HepG2 (cell line): ENCODE measurements around the gene BRIP1. TPM values are rescaled to one million over a fixed set of nuclear protein-coding genes. Genes with fewer than 3 reads are reported as not detected.
A peak's percentile ranks its signal among the peaks of the same experiment; 100 is the strongest.

Experiments
- ATAC-seq: fragments of 200-7000 bp; cut with Tn5 transposase; 3 replicates; pipeline ENCODE4 v1.9.1; 2020; ENCODE audit warnings: mild to moderate bottlenecking, moderate library complexity
- BruUV-seq: library from RNA; stranded (reverse); fragments of 400-500 nt; replicated peaks from 2 replicates; lab custom pipeline; 2021; lab: Mats Ljungman, UMichigan
- CTCF ChIA-PET: fragments of 300-600 bp; formaldehyde crosslinking; extraction: SDS; loops from one replicate; lab custom pipeline; 2021; ENCODE audit warnings: low total read pairs, inconsistent platforms, low intra/inter-chr PET ratio; lab: Yijun Ruan, JAX
- POLR2A ChIA-PET: fragments of 350-600 bp; sonication (Branson Sonifier 250); formaldehyde crosslinking; loops from one replicate; lab custom pipeline; 2020; ENCODE audit warnings: antibody characterized with exemption, inconsistent platforms; lab: Yijun Ruan, JAX
- DNase-seq: peaks from one replicate; pipeline ENCODE4 v3.0.0-alpha.2; 2015; ENCODE audit warnings: low spot score
- FAIRE-seq: peaks from 3 replicates; lab custom pipeline; 2011; peaks lifted over from hg19 to GRCh38; lab: Jason Lieb, UNC
- H2AFZ ChIP-seq: one replicate; pipeline ENCODE4 v1.6.1; 2011; ENCODE audit warnings: low read length, inconsistent platforms
- H3K27ac ChIP-seq: fragments of 300-600 bp; 3 replicates; pipeline ENCODE4 v1.8.0; 2011; ENCODE audit warnings: mixed run types, mild to moderate bottlenecking, mixed read lengths, low read length, inconsistent platforms; ENCODE audit not compliant: insufficient read depth; ENCODE audit errors: extremely low read length
- H3K27me3 ChIP-seq, 2 experiments: fragments of 200-600 bp in 1 of 2; 2 replicates in 1 of 2; 3 replicates in 1 of 2; pipeline versions ENCODE4 v1.6.0 to v1.8.0; 2011; ENCODE audit warnings: low read length in 2 of 2, mild to moderate bottlenecking in 2 of 2, moderate library complexity in 2 of 2, inconsistent platforms in 1 of 2; ENCODE audit not compliant: insufficient read depth in 2 of 2, control insufficient read depth in 1 of 2
- H3K36me3 ChIP-seq, 2 experiments: fragments of 200-600 bp in 1 of 2; replicated peaks in 1 of 2; 2 replicates in 1 of 2; 3 replicates in 1 of 2; pipeline versions ENCODE4 v1.5.1 to v1.8.0; 2011; ENCODE audit warnings: low read length in 2 of 2, inconsistent platforms in 1 of 2; ENCODE audit not compliant: insufficient read depth in 2 of 2, control insufficient read depth in 1 of 2
- H3K4me1 ChIP-seq: 2 replicates; pipeline ENCODE4 v1.5.1; 2012; ENCODE audit warnings: low read length, inconsistent platforms; ENCODE audit not compliant: insufficient read depth
- H3K4me2 ChIP-seq: 2 replicates; pipeline ENCODE4 v1.6.0; 2011; ENCODE audit warnings: low read depth, low read length, inconsistent platforms
- H3K4me3 ChIP-seq, 3 experiments: fragments of 200-600 bp in 1 of 3; sonication (generic), shearing (Covaris generic) in 1 of 3; replicated peaks in 1 of 3; 2 replicates each; pipeline ENCODE4 v1.5.1; 2011 to 2016; ENCODE audit warnings: low read length in 3 of 3, inconsistent platforms in 2 of 3, low read depth in 2 of 3, mild to moderate bottlenecking in 2 of 3, control low read depth in 1 of 3, mixed read lengths in 1 of 3; ENCODE audit not compliant: insufficient read depth in 1 of 3
- H3K79me2 ChIP-seq: one replicate; pipeline ENCODE4 v1.6.1; 2011; ENCODE audit warnings: low read length, inconsistent platforms; ENCODE audit not compliant: insufficient read depth
- H3K9ac ChIP-seq: 2 replicates; pipeline ENCODE4 v1.6.0; 2011; ENCODE audit warnings: mild to moderate bottlenecking, low read depth, low read length, inconsistent platforms; ENCODE audit not compliant: insufficient read depth
- H3K9me3 ChIP-seq: 2 replicates; pipeline ENCODE4 v1.5.1; 2012; ENCODE audit warnings: mild to moderate bottlenecking, low read length
- H4K20me1 ChIP-seq: 2 replicates; pipeline ENCODE4 v1.6.0; 2011; ENCODE audit warnings: inconsistent platforms, mild to moderate bottlenecking, low read length, moderate library complexity; ENCODE audit not compliant: insufficient read depth
- ATAD3A ChIP-seq: sonication (generic); formaldehyde crosslinking; IDR thresholded peaks from 2 replicates; pipeline ENCODE4 v1.4.0; 2020; ENCODE audit warnings: missing genetic modification reagents
- BRD4 ChIP-seq: sonication (generic); formaldehyde crosslinking; IDR thresholded peaks from 2 replicates; pipeline ENCODE4 v1.4.0; 2020; ENCODE audit warnings: missing genetic modification reagents
- CREM ChIP-seq, 2 experiments: sonication (generic) in 1 of 2; formaldehyde crosslinking in 1 of 2; IDR thresholded peaks; 2 replicates each; pipeline versions ENCODE4 v1.4.0 to v1.6.1; 2016 to 2020; ENCODE audit warnings: antibody characterized with exemption in 1 of 2, mild to moderate bottlenecking in 1 of 2, missing genetic modification reagents in 1 of 2
- NAIF1 ChIP-seq: sonication (generic); formaldehyde crosslinking; IDR thresholded peaks from 2 replicates; pipeline ENCODE4 v1.5.0; 2020; ENCODE audit warnings: mild to moderate bottlenecking, missing genetic modification reagents, borderline replicate concordance
- TBL1XR1 ChIP-seq: fragments of 150-350 bp; IDR thresholded peaks from 2 replicates; pipeline ENCODE4 v1.6.1; 2014; ENCODE audit warnings: borderline replicate concordance, low read length; ENCODE audit not compliant: partially characterized antibody
- YY1 ChIP-seq: IDR thresholded peaks from 2 replicates; pipeline ENCODE4 v1.6.1; 2011; ENCODE audit warnings: low read length, low read depth, moderate library complexity, mild to moderate bottlenecking; ENCODE audit not compliant: insufficient read depth, insufficient replicate concordance
- ZNF563 ChIP-seq: sonication (generic); formaldehyde crosslinking; IDR thresholded peaks from 2 replicates; pipeline ENCODE4 v1.8.0; 2022; ENCODE audit warnings: mild to moderate bottlenecking, moderate library complexity, missing genetic modification reagents
- ZNF570 ChIP-seq: sonication (generic); formaldehyde crosslinking; IDR thresholded peaks from 2 replicates; pipeline ENCODE4 v1.4.0; 2020; ENCODE audit warnings: mild to moderate bottlenecking, missing genetic modification reagents, borderline replicate concordance
- ZNF749 ChIP-seq: sonication (generic); formaldehyde crosslinking; IDR thresholded peaks from 2 replicates; pipeline ENCODE4 v1.8.0; 2022; ENCODE audit warnings: mild to moderate bottlenecking, missing genetic modification reagents, moderate library complexity, borderline replicate concordance
- ZNF841 ChIP-seq: sonication (generic); formaldehyde crosslinking; IDR thresholded peaks from 2 replicates; pipeline ENCODE4 v1.8.1; 2023; ENCODE audit warnings: missing genetic modification reagents, borderline replicate concordance
- WGBS: methylation state at CpG from one replicate; pipeline ENCODE4 v1.1.6; 2017; ENCODE audit warnings: low lambda C conversion rate; 5-methylcytosine and 5-hydroxymethylcytosine counted together
- in situ Hi-C: cut with HindIII; loops from 2 replicates; pipeline ENCODE4 v1.10.0; 2017; ENCODE audit warnings: low pct_unique_long_range_greater_than_20kb; ENCODE audit not compliant: extremely low pct_ligation_motif_present
- intact Hi-C: fragments of 100-400 bp; cut with micrococcal nuclease; formaldehyde crosslinking; loops from one replicate; pipeline ENCODE4 v1.10.0; 2022; ENCODE audit not compliant: unreplicated experiment
- polyA plus RNA-seq, 8 experiments: library from polyadenylated mRNA; depleted of rRNA in 3 of 8; stranded (reverse) in 7 of 8; unstranded in 1 of 8; fragments of >200 nt; fragmentation: Illumina TruSeq in 4 of 8; extraction: Trizol in 4 of 8; gene quantifications; 2 replicates each; pipeline versions ENCODE4 v1.2.1 to v1.2.3, GENCODE V29; 2011 to 2016; ENCODE audit warnings: low read depth in 4 of 8, missing spikeins in 1 of 8, mixed read lengths in 1 of 8; ENCODE audit not compliant: insufficient read depth in 1 of 8
- total RNA-seq, 5 experiments: library from RNA; depleted of rRNA; stranded (reverse); fragments of >200 nt; fragmentation: Illumina TruSeq; extraction: Trizol; gene quantifications; 2 replicates each; pipeline ENCODE4 v1.2.3, GENCODE V29; 2016; ENCODE audit warnings: low read depth in 1 of 5

The BRIP1 gene
- total and polyA plus RNA-seq, 2 of the 13 experiments (the other 11 are each of a cell fraction or from before 2014, with no cell fraction given): 3.8 to 27.7 TPM

GRCh38 chr17:61803216-61803615 is 60.1 kb downstream of the BRIP1 start (continued):
- TF ChIP-seq ZNF563 (CRISPR knock-in tag) (no peak), ZNF841 (CRISPR knock-in tag) (no peak), BRD4 (CRISPR knock-in tag) (no peak), ATAD3A (CRISPR knock-in tag) (no peak), TBL1XR1 (no peak), YY1 (no peak), NAIF1 (no peak), ZNF749 (CRISPR knock-in tag) (no peak)

- POLR2A ChIA-PET: no interaction called here
- H3K4me3 ChIP-seq: no peak overlapping the region
- no peak overlapping the region for H3K9ac ChIP-seq
- H3K36me3 ChIP-seq: peaks cover 7 to 58% of the 10 kb centered on the region in 2 experiments
- no peaks in the 10 kb centered on the region for H3K4me1 ChIP-seq
- H3K27ac ChIP-seq: no peak overlapping the region
- DNase-seq: no peak
- H4K20me1 ChIP-seq: no peaks in the 10 kb centered on the region
- H3K27me3 ChIP-seq: no peaks in the 10 kb centered on the region
- no peak overlapping the region for H2AFZ ChIP-seq
- intact Hi-C loops: no loop called here
- H3K4me2 ChIP-seq: no peak overlapping the region
- CTCF ChIA-PET: no interaction called here
- no TSS peak for BruUV-seq
- TF ChIP-seq CREM (IDR thresholded peaks at IDR 0.05): 0 out of 2 replicates have a peak, but pooled peaks have one; percentile 5
- no peak for TF ChIP-seq CREM (CRISPR knock-in tag; IDR thresholded peaks at IDR 0.05)
- TF ChIP-seq ZNF570 (CRISPR knock-in tag): no peak
- TF ChIP-seq, all 625 proteins: peak for 1
- ATAC-seq: no peak
- Histone ChIP-seq H3K79me2 (no peaks in the 10 kb centered on the region), H3K9me3 (no peaks in the 10 kb centered on the region)
- WGBS: 100% methylated on average over 1 of the region's 1 CpG
- no peak for FAIRE-seq
- in situ Hi-C loops: no loop called here
Observed at GRCh38 chr17:61799812-61800484, 63.4 kb downstream of the BRIP1 start.
